Gastroesophageal sphincter (tissue), 4 donors: ENCODE results near the gene TPST1. TPM values are rescaled to one million over a fixed set of nuclear protein-coding genes. Genes with fewer than 3 reads are reported as not detected.

Experiments used
- ATAC-seq: fragments of 150-250 bp; one replicate; pipeline ENCODE4 v1.9.1; 2016; ENCODE audit warnings: mild to moderate bottlenecking, moderate library complexity
- H3K27ac ChIP-seq, 4 donors: fragments of 200-600 bp; sonication (generic) in 3 of 4; 1 replicate in 3 of 4; 2 replicates in 1 of 4; pipeline ENCODE4 v1.5.1; 2016 to 2019
- H3K27me3 ChIP-seq: fragments of 200-600 bp; sonication (generic); one replicate; pipeline ENCODE4 v1.5.1; 2019
- H3K36me3 ChIP-seq, 2 donors: fragments of 200-600 bp; sonication (generic); one replicate each; pipeline ENCODE4 v1.5.1; 2019; ENCODE audit warnings: control low read depth in 1 of 2
- H3K4me1 ChIP-seq, 3 donors: fragments of 200-600 bp; sonication (generic); 1 replicate in 2 of 3; 2 replicates in 1 of 3; pipeline ENCODE4 v1.5.1; 2016 to 2019; ENCODE audit warnings: control low read depth in 2 of 3
- H3K4me3 ChIP-seq, 2 donors: fragments of 200-600 bp; sonication (generic); one replicate each; pipeline ENCODE4 v1.5.1; 2019; ENCODE audit warnings: mild to moderate bottlenecking in 1 of 2, moderate library complexity in 1 of 2
- H3K9me3 ChIP-seq, 3 donors: fragments of 200-600 bp; sonication (generic); one replicate each; pipeline ENCODE4 v1.5.1; 2017 to 2019; ENCODE audit warnings: control low read depth in 2 of 3
- CTCF ChIP-seq, 4 experiments: fragments of 200-600 bp in 2 of 4; fragments of 450-650 bp in 2 of 4; sonication (generic) in 1 of 4; IDR thresholded peaks; one replicate each; pipeline ENCODE4 v1.5.1; 2017 to 2019; ENCODE audit warnings: antibody characterized with exemption in 4 of 4, mild to moderate bottlenecking in 2 of 4, moderate library complexity in 2 of 4
- EP300 ChIP-seq: sonication (generic); formaldehyde crosslinking; IDR thresholded peaks from one replicate; pipeline ENCODE4 v1.6.1; 2017; ENCODE audit warnings: antibody characterized with exemption, mild to moderate bottlenecking
- POLR2A ChIP-seq, 2 donors: fragments of 450-650 bp; IDR thresholded peaks; one replicate each; pipeline ENCODE4 v1.6.1; 2017; ENCODE audit warnings: antibody characterized with exemption in 2 of 2, mild to moderate bottlenecking in 2 of 2, moderate library complexity in 1 of 2
- POLR2AphosphoS5 ChIP-seq: sonication (generic); formaldehyde crosslinking; IDR thresholded peaks from one replicate; pipeline ENCODE4 v1.6.1; 2017; ENCODE audit warnings: antibody characterized with exemption
- WGBS, 2 donors: methylation state at CpG; one replicate each; pipeline ENCODE4 v1.1.5; 2018; ENCODE audit warnings: low coverage in 1 of 2; 5-methylcytosine and 5-hydroxymethylcytosine counted together
- total RNA-seq, 4 donors: library from RNA; depleted of rRNA; stranded (reverse); fragments of >200 nt; gene quantifications; one replicate each; pipeline ENCODE4 v1.1.0, GENCODE V29; 2016

Gene TPST1
- total RNA-seq, 4 donors from 2014 or later = 11.0 to 25.3 (median 19.8) TPM

GRCh38 chr7:66258409-66258808, 53.3 kb downstream of the TPST1 start:
- ATAC-seq = no peak
- Histone ChIP-seq H3K4me1 (peaks cover 0 to 19% (median 0%) of the 10 kb centered on the region in 3 donors), H3K4me3 (no peak overlapping the region), H3K36me3 (no peaks in the 10 kb centered on the region), H3K27me3 (no peaks in the 10 kb centered on the region), H3K27ac (peak overlapping the region in 2 of 4 donors; percentile 19 to 33), H3K9me3 (no peaks in the 10 kb centered on the region)
- 16 to 80% methylated on average over 1 to 5 of the region's 5 CpGs for WGBS, 2 donors
- TF ChIP-seq POLR2A (IDR thresholded peaks at IDR 0.05) = no peak
- no peak for TF ChIP-seq EP300
- peak; percentile 24 for TF ChIP-seq POLR2AphosphoS5

GRCh38 chr7:66261941-66262340, 56.8 kb downstream of the TPST1 start:
- Histone ChIP-seq H3K27me3 (no peaks in the 10 kb centered on the region), H3K4me3 (no peak overlapping the region), H3K9me3 (peaks cover 0 to 22% (median 3%) of the 10 kb centered on the region in 3 donors), H3K36me3 (no peaks in the 10 kb centered on the region), H3K4me1 (peaks cover 0 to 15% (median 0%) of the 10 kb centered on the region in 3 donors), H3K27ac (no peak overlapping the region)
- ATAC-seq = no peak
- TF ChIP-seq POLR2A (IDR thresholded peaks at IDR 0.05) (no peak), CTCF (IDR thresholded peaks at IDR 0.05) (no peak), POLR2AphosphoS5 (no peak), EP300 (no peak)

- no peak for ATAC-seq
- no peaks in the 10 kb centered on the region for H3K27me3 ChIP-seq
- TF ChIP-seq POLR2AphosphoS5 (no peak), POLR2A (IDR thresholded peaks at IDR 0.05) (no peak), CTCF (IDR thresholded peaks at IDR 0.05) (no peak), EP300 (no peak)
- no peak overlapping the region for H3K27ac ChIP-seq
- 100% methylated on average over 1 of the region's 1 CpG; no CpG with 5 or more reads in 1 of the 2 donors for WGBS, 2 donors
- no peak overlapping the region for H3K4me3 ChIP-seq
- H3K9me3 ChIP-seq = peaks cover 0 to 22% (median 3%) of the 10 kb centered on the region in 3 donors
- peaks cover 0 to 22% (median 0%) of the 10 kb centered on the region in 3 donors for H3K4me1 ChIP-seq
- H3K36me3 ChIP-seq = no peaks in the 10 kb centered on the region
These were observed 58.8 kb downstream of the TPST1 start for GRCh38 chr7:66263936-66264335.

GRCh38 chr7:66265566-66265965, 60.4 kb downstream of the TPST1 start:
- no peak for TF ChIP-seq POLR2AphosphoS5
- no peak for TF ChIP-seq CTCF (IDR thresholded peaks at IDR 0.05)
- no peak for TF ChIP-seq EP300
- no peak for TF ChIP-seq POLR2A (IDR thresholded peaks at IDR 0.05)
- Histone ChIP-seq H3K4me1 (peaks cover 0 to 18% (median 0%) of the 10 kb centered on the region in 3 donors), H3K27me3 (no peaks in the 10 kb centered on the region), H3K4me3 (no peak overlapping the region), H3K9me3 (peaks cover 0 to 22% (median 3%) of the 10 kb centered on the region in 3 donors), H3K36me3 (no peaks in the 10 kb centered on the region), H3K27ac (no peak overlapping the region)
- ATAC-seq = no peak
- 100% methylated on average over 1 of the region's 1 CpG; no CpG with 5 or more reads in 1 of the 2 donors for WGBS, 2 donors

- H3K9me3 ChIP-seq = peaks cover 0 to 22% (median 3%) of the 10 kb centered on the region in 3 donors
- H3K4me3 ChIP-seq = no peak overlapping the region
- peak; percentile 77 for ATAC-seq
- 8 to 17% methylated on average over 2 of the region's 2 CpGs for WGBS, 2 donors
- peaks cover 0 to 14% (median 0%) of the 10 kb centered on the region in 3 donors for H3K4me1 ChIP-seq
- TF ChIP-seq EP300 (no peak), POLR2AphosphoS5 (peak; percentile 41)
- H3K27ac ChIP-seq = peak overlapping the region in 3 of 4 donors; percentile 3 to 32 (median 26)
- no peaks in the 10 kb centered on the region for H3K27me3 ChIP-seq
- H3K36me3 ChIP-seq = no peaks in the 10 kb centered on the region
These were observed 62.1 kb downstream of the TPST1 start for GRCh38 chr7:66267249-66267648.

- no peak for ATAC-seq
- WGBS, 2 donors = 100% methylated on average over 1 of the region's 1 CpG
- peaks cover 0 to 14% (median 0%) of the 10 kb centered on the region in 3 donors for H3K4me1 ChIP-seq
- peaks cover 0 to 12% (median 3%) of the 10 kb centered on the region in 3 donors for H3K9me3 ChIP-seq
- TF ChIP-seq POLR2A (IDR thresholded peaks at IDR 0.05) (no peak), POLR2AphosphoS5 (no peak)
- H3K36me3 ChIP-seq = no peaks in the 10 kb centered on the region
- no peaks in the 10 kb centered on the region for H3K27me3 ChIP-seq
- no peak overlapping the region for H3K4me3 ChIP-seq
- H3K27ac ChIP-seq = no peak overlapping the region
These were observed 64.8 kb downstream of the TPST1 start for GRCh38 chr7:66269978-66270377.
